SJSA1 (cell line): Measurements from ENCODE around the gene SRPX2. TPM values are rescaled to one million over a fixed set of nuclear protein-coding genes. Genes with fewer than 3 reads are reported as not detected.

Experiments used
- DNase-seq, 2 experiments: peaks; one replicate each; pipeline ENCODE4 v3.0.0-alpha.2; 2015 to 2020; ENCODE audit warnings: low spot score in 2 of 2, low read depth in 1 of 2
- H3K27ac ChIP-seq: fragments of 250-450 bp; sonication (Bioruptor Pico); 2 replicates; pipeline ENCODE4 v1.5.1; 2020; ENCODE audit warnings: mild to moderate bottlenecking, moderate library complexity
- H3K27me3 ChIP-seq: fragments of 250-450 bp; sonication (Bioruptor Pico); replicated peaks from 2 replicates; pipeline ENCODE4 v1.5.1; 2020; ENCODE audit warnings: mild to moderate bottlenecking, moderate library complexity
- H3K36me3 ChIP-seq: fragments of 250-450 bp; sonication (Bioruptor Pico); 2 replicates; pipeline ENCODE4 v1.5.1; 2020; ENCODE audit warnings: mild to moderate bottlenecking
- H3K4me1 ChIP-seq: fragments of 250-450 bp; sonication (Bioruptor Pico); replicated peaks from 2 replicates; pipeline ENCODE4 v1.6.1; 2021; ENCODE audit warnings: mild to moderate bottlenecking
- H3K4me3 ChIP-seq: fragments of 250-450 bp; sonication (Bioruptor Pico); 2 replicates; pipeline ENCODE4 v1.5.1; 2020; ENCODE audit warnings: mild to moderate bottlenecking
- H3K9me3 ChIP-seq: fragments of 250-450 bp; sonication (Bioruptor Pico); replicated peaks from 2 replicates; pipeline ENCODE4 v1.5.1; 2020; ENCODE audit warnings: mild to moderate bottlenecking
- total RNA-seq: library from RNA; depleted of rRNA; stranded (reverse); fragments of >200 nt; shearing (Covaris generic); gene quantifications from 2 replicates; pipeline ENCODE4 v1.2.3, GENCODE V29; 2014; rRNA removed

The SRPX2 gene
- 33.9 and 38.0 TPM in 2 replicates for total RNA-seq

GRCh38 chrX:100643956-100644860 lies at the start of gene SRPX2:
Gene SRPX2 (plus strand): TSS chrX:100644199. CDS start chrX:100646323, 2,124 bp downstream.
- Histone ChIP-seq H3K27me3 (no peaks in the 10 kb centered on the region), H3K36me3 (0 out of 2 replicates have a peak, but pooled peaks cover 3% of the 10 kb centered on the region), H3K27ac (peak within 1 kb of the TSS; percentile 92), H3K4me3 (peak within 1 kb of the TSS; percentile 37), H3K4me1 (peaks cover 48% of the 10 kb centered on the region), H3K9me3 (no peaks in the 10 kb centered on the region)
- DNase-seq, result peak; percentile 77 to 80

- Histone ChIP-seq H3K36me3 (no peaks in the 10 kb centered on the region), H3K9me3 (no peaks in the 10 kb centered on the region), H3K4me1 (no peaks in the 10 kb centered on the region), H3K27ac (no peak overlapping the region), H3K27me3 (no peaks in the 10 kb centered on the region), H3K4me3 (no peak overlapping the region)
- no peak for DNase-seq
These were observed 47.4 kb upstream of the SRPX2 start for GRCh38 chrX:100596601-100597000.

GRCh38 chrX:100599456-100599855 lies 44.5 kb upstream of the SRPX2 start:
- Histone ChIP-seq H3K27me3 (no peaks in the 10 kb centered on the region), H3K9me3 (no peaks in the 10 kb centered on the region), H3K4me3 (no peak overlapping the region), H3K4me1 (no peaks in the 10 kb centered on the region), H3K27ac (no peak overlapping the region), H3K36me3 (no peaks in the 10 kb centered on the region)
- DNase-seq, result no peak

- no peaks in the 10 kb centered on the region for H3K36me3 ChIP-seq
- H3K9me3 ChIP-seq, result no peaks in the 10 kb centered on the region
- H3K27ac ChIP-seq, result no peak overlapping the region
- no peaks in the 10 kb centered on the region for H3K4me1 ChIP-seq
- no peaks in the 10 kb centered on the region for H3K27me3 ChIP-seq
- no peak for DNase-seq
- no peak overlapping the region for H3K4me3 ChIP-seq
These were observed 43.7 kb upstream of the SRPX2 start for GRCh38 chrX:100600340-100600739.

- no peak overlapping the region for H3K27ac ChIP-seq
- no peak overlapping the region for H3K4me3 ChIP-seq
- no peaks in the 10 kb centered on the region for H3K9me3 ChIP-seq
- H3K27me3 ChIP-seq, result no peaks in the 10 kb centered on the region
- H3K36me3 ChIP-seq, result no peaks in the 10 kb centered on the region
- H3K4me1 ChIP-seq, result no peaks in the 10 kb centered on the region
- DNase-seq, result no peak
These were observed 43.2 kb upstream of the SRPX2 start for GRCh38 chrX:100600758-100601157.

GRCh38 chrX:100606753-100607152 lies 37.2 kb upstream of the SRPX2 start:
- Histone ChIP-seq H3K4me1 (no peaks in the 10 kb centered on the region), H3K27ac (no peak overlapping the region), H3K36me3 (no peaks in the 10 kb centered on the region), H3K4me3 (no peak overlapping the region), H3K9me3 (no peaks in the 10 kb centered on the region), H3K27me3 (no peaks in the 10 kb centered on the region)
- no peak for DNase-seq

GRCh38 chrX:100609591-100609990 lies 34.4 kb upstream of the SRPX2 start:
- H3K4me3 ChIP-seq, result no peak overlapping the region
- no peaks in the 10 kb centered on the region for H3K9me3 ChIP-seq
- no peaks in the 10 kb centered on the region for H3K4me1 ChIP-seq
- no peaks in the 10 kb centered on the region for H3K36me3 ChIP-seq
- no peaks in the 10 kb centered on the region for H3K27me3 ChIP-seq
- DNase-seq, result no peak
- no peak overlapping the region for H3K27ac ChIP-seq

- Histone ChIP-seq H3K9me3 (no peaks in the 10 kb centered on the region), H3K36me3 (no peaks in the 10 kb centered on the region), H3K27me3 (no peaks in the 10 kb centered on the region), H3K4me3 (no peak overlapping the region), H3K27ac (no peak overlapping the region), H3K4me1 (no peaks in the 10 kb centered on the region)
- no peak for DNase-seq
These were observed 32.0 kb upstream of the SRPX2 start for GRCh38 chrX:100611951-100612350.

- Histone ChIP-seq H3K9me3 (no peaks in the 10 kb centered on the region), H3K36me3 (no peaks in the 10 kb centered on the region), H3K27ac (no peak overlapping the region), H3K4me3 (no peak overlapping the region), H3K4me1 (no peaks in the 10 kb centered on the region), H3K27me3 (no peaks in the 10 kb centered on the region)
- DNase-seq, result peak; percentile 40 to 64
These were observed 29.0 kb upstream of the SRPX2 start for GRCh38 chrX:100615005-100615404.

- Histone ChIP-seq H3K27me3 (no peaks in the 10 kb centered on the region), H3K4me3 (no peak overlapping the region), H3K9me3 (no peaks in the 10 kb centered on the region), H3K27ac (no peak overlapping the region), H3K36me3 (no peaks in the 10 kb centered on the region), H3K4me1 (no peaks in the 10 kb centered on the region)
- no peak for DNase-seq
These were observed 21.0 kb upstream of the SRPX2 start for GRCh38 chrX:100623001-100623400.

GRCh38 chrX:100625985-100626491 lies 18.0 kb upstream of the SRPX2 start:
- Histone ChIP-seq H3K4me3 (no peak overlapping the region), H3K27me3 (no peaks in the 10 kb centered on the region), H3K4me1 (no peaks in the 10 kb centered on the region), H3K9me3 (no peaks in the 10 kb centered on the region), H3K36me3 (no peaks in the 10 kb centered on the region), H3K27ac (no peak overlapping the region)
- no peak for DNase-seq

GRCh38 chrX:100635040-100635439 lies 9.0 kb upstream of the SRPX2 start:
- Histone ChIP-seq H3K27ac (no peak overlapping the region), H3K4me3 (no peak overlapping the region)
- DNase-seq, result no peak

GRCh38 chrX:100635989-100636320 lies 8.0 kb upstream of the SRPX2 start:
- Histone ChIP-seq H3K4me3 (peak overlapping the region; percentile 60), H3K27me3 (no peaks in the 10 kb centered on the region), H3K9me3 (no peaks in the 10 kb centered on the region), H3K27ac (peak overlapping the region; percentile 34; the same call in 1 of the 2 replicates), H3K4me1 (no peaks in the 10 kb centered on the region), H3K36me3 (no peaks in the 10 kb centered on the region)
- DNase-seq, result no peak

More at GRCh38 chrX:100635040-100635439, 9.0 kb upstream of the SRPX2 start:
- Histone ChIP-seq H3K36me3 (no peaks in the 10 kb centered on the region), H3K4me1 (no peaks in the 10 kb centered on the region), H3K27me3 (no peaks in the 10 kb centered on the region), H3K9me3 (no peaks in the 10 kb centered on the region)

- H3K4me3 ChIP-seq, result peak within 1 kb of the TSS; percentile 60
- no peaks in the 10 kb centered on the region for H3K36me3 ChIP-seq
- no peaks in the 10 kb centered on the region for H3K4me1 ChIP-seq
- H3K27ac ChIP-seq, result peak within 1 kb of the TSS; percentile 34
- no peaks in the 10 kb centered on the region for H3K27me3 ChIP-seq
- peak; percentile 81 to 86 for DNase-seq
- H3K9me3 ChIP-seq, result no peaks in the 10 kb centered on the region
These were observed 7.5 kb upstream of the SRPX2 start, which contains the start of gene TSPAN6 for GRCh38 chrX:100636321-100636991. Gene TSPAN6 (minus strand): TSS chrX:100636806. CDS start chrX:100636694, 112 bp downstream.
